ENCODE data around the gene TNNI3K.

- TF ChIP-seq CTCF (IDR thresholded peaks at IDR 0.05) = no peak
- no peak for TF ChIP-seq POLR2AphosphoS5 (IDR thresholded peaks at IDR 0.05)
- TF ChIP-seq EP300 (IDR thresholded peaks at IDR 0.05) = no peak
These were observed 239.4 kb downstream of the TNNI3K start for GRCh38 chr1:74474585-74474984.

Measured in esophagus muscularis mucosa (tissue), 4 donors.